GM12878 (cell line): Measurements from ENCODE around the gene PDE10A. TPM values are rescaled to one million over a fixed set of nuclear protein-coding genes. Genes with fewer than 3 reads are reported as not detected.

Source experiments
- ATAC-seq: fragments of 200-7000 bp; cut with Tn5 transposase; 3 replicates; pipeline ENCODE4 v1.9.1; 2020; ENCODE audit warnings: mild to moderate bottlenecking, moderate library complexity
- BruUV-seq: library from RNA; stranded (reverse); fragments of 400-500 nt; replicated peaks from 2 replicates; lab custom pipeline; 2021; lab: Mats Ljungman, UMichigan
- CTCF ChIA-PET: fragments of 300-600 bp; sonication (Branson Sonifier 250); formaldehyde crosslinking; extraction: SDS; loops from one replicate; lab custom pipeline; 2021; ENCODE audit warnings: inconsistent platforms; lab: Yijun Ruan, JAX
- POLR2A ChIA-PET: fragments of 350-600 bp; formaldehyde crosslinking; extraction: SDS; loops from one replicate; lab custom pipeline; 2021; ENCODE audit warnings: inconsistent platforms; lab: Charles Lee
- RAD21 ChIA-PET: fragments of 300-600 bp; sonication (Branson Sonifier 250); formaldehyde crosslinking; loops from one replicate; lab custom pipeline; 2023; ENCODE audit warnings: antibody characterized with exemption; ENCODE audit not compliant: unreplicated experiment; lab: Charles Lee
- SMC1A ChIA-PET: fragments of 300-600 bp; sonication (Branson Sonifier 250); formaldehyde crosslinking; loops from one replicate; lab custom pipeline; 2023; ENCODE audit not compliant: unreplicated experiment, uncharacterized antibody; lab: Charles Lee
- DNase-seq: peaks from one replicate; pipeline ENCODE4 v3.0.0-alpha.2; 2011; ENCODE audit warnings: low read depth, low spot score
- FAIRE-seq: peaks from 3 replicates; lab custom pipeline; 2011; peaks lifted over from hg19 to GRCh38; lab: Jason Lieb, UNC
- H2AFZ ChIP-seq: 2 replicates; pipeline ENCODE4 v1.6.0; 2011; ENCODE audit warnings: low read depth, low read length, control low read depth; ENCODE audit not compliant: control insufficient read depth
- H3K27ac ChIP-seq: 2 replicates; pipeline ENCODE4 v1.5.1; 2011; ENCODE audit warnings: control low read depth; ENCODE audit not compliant: control insufficient read depth, insufficient read depth
- H3K27me3 ChIP-seq, 2 experiments: replicated peaks in 1 of 2; 2 replicates each; pipeline versions ENCODE4 v1.6.0 to v1.6.1; 2011; ENCODE audit warnings: low read length in 1 of 2; ENCODE audit not compliant: control insufficient read depth in 2 of 2, insufficient read depth in 2 of 2
- H3K36me3 ChIP-seq, 2 experiments: 2 replicates each; pipeline ENCODE4 v1.5.1; 2011; ENCODE audit warnings: low read length in 1 of 2; ENCODE audit not compliant: control insufficient read depth in 2 of 2, insufficient read depth in 2 of 2
- H3K4me1 ChIP-seq: 2 replicates; pipeline ENCODE4 v1.6.1; 2011; ENCODE audit warnings: mild to moderate bottlenecking, low read length, moderate library complexity, mixed read lengths; ENCODE audit not compliant: control insufficient read depth, insufficient read depth
- H3K4me2 ChIP-seq: 2 replicates; pipeline ENCODE4 v1.6.0; 2011; ENCODE audit warnings: control low read depth; ENCODE audit not compliant: control insufficient read depth, insufficient read depth
- H3K4me3 ChIP-seq: fragments of 200-600 bp; sonication (generic); 2 replicates; pipeline ENCODE4 v1.5.1; 2016
- H3K79me2 ChIP-seq: 2 replicates; pipeline ENCODE4 v1.6.0; 2011; ENCODE audit warnings: low read length; ENCODE audit not compliant: control insufficient read depth, insufficient read depth
- H3K9ac ChIP-seq: 2 replicates; pipeline ENCODE4 v1.8.0; 2011; ENCODE audit warnings: low read length, control low read depth, mixed read lengths; ENCODE audit not compliant: control insufficient read depth, insufficient read depth
- H3K9me3 ChIP-seq: replicated peaks from 3 replicates; pipeline ENCODE4 v1.5.1; 2011; ENCODE audit warnings: mild to moderate bottlenecking, low read length; ENCODE audit not compliant: control insufficient read depth, insufficient read depth
- H4K20me1 ChIP-seq: 2 replicates; pipeline ENCODE4 v1.6.0; 2011; ENCODE audit not compliant: control insufficient read depth, insufficient read depth
- CBFB ChIP-seq: IDR thresholded peaks from 2 replicates; pipeline ENCODE4 v1.6.1; 2016; ENCODE audit warnings: antibody characterized with exemption, low read depth
- GATAD2B ChIP-seq: fragments of 450-650 bp; conservative IDR thresholded peaks from 2 replicates; pipeline ENCODE4 v1.6.1; 2017; ENCODE audit warnings: low read depth, mild to moderate bottlenecking, moderate library complexity
- JUND ChIP-seq: IDR thresholded peaks from 2 replicates; pipeline ENCODE4 v1.6.1; 2012; ENCODE audit warnings: low read depth, mild to moderate bottlenecking, low read length, improper control_type of control experiment, moderate library complexity
- RBBP5 ChIP-seq: fragments of 200-600 bp; sonication (generic); conservative IDR thresholded peaks from 2 replicates; pipeline ENCODE4 v1.6.1; 2016
- TAF1 ChIP-seq: IDR thresholded peaks from 2 replicates; pipeline ENCODE4 v1.6.1; 2011; ENCODE audit warnings: mild to moderate bottlenecking, low read depth, low read length, borderline replicate concordance
- ZBTB40 ChIP-seq: fragments of 450-650 bp; IDR thresholded peaks from 2 replicates; pipeline ENCODE4 v1.6.1; 2016; ENCODE audit warnings: mild to moderate bottlenecking, moderate library complexity, borderline replicate concordance
- WGBS: methylation state at CpG from one replicate; pipeline ENCODE4 v1.1.6; 2016; ENCODE audit warnings: low lambda C conversion rate; ENCODE audit not compliant: insufficient replicate concordance, insufficient coverage; ENCODE audit errors: missing lambda C conversion rate; 5-methylcytosine and 5-hydroxymethylcytosine counted together
- in situ Hi-C: fragments of 300-500 bp; cut with MboI; formaldehyde crosslinking; loops from 9 replicates; pipeline ENCODE4 v1.14.3; 2018; ENCODE audit warnings: mixed read lengths
- intact Hi-C: fragments of 100-400 bp; cut with micrococcal nuclease; formaldehyde crosslinking; loops from one replicate; pipeline ENCODE4 v1.14.2; 2022; ENCODE audit not compliant: unreplicated experiment
- polyA plus RNA-seq, 11 experiments: library from polyadenylated mRNA; depleted of rRNA in 4 of 11; unstranded in 6 of 11; stranded (reverse) in 5 of 11; fragments of >200 nt; fragmentation: Nextera tagmentation in 4 of 11; fragmentation: Illumina TruSeq in 1 of 11; extraction: Ambion mirVana in 4 of 11; extraction: Trizol in 1 of 11; gene quantifications; 1 replicate in 1 of 11; 2 replicates in 10 of 11; pipeline versions ENCODE4 v1.2.1 to v1.2.3, GENCODE V29; 2011 to 2016; ENCODE audit warnings: inconsistent platforms in 2 of 11, missing spikeins in 2 of 11, low read depth in 1 of 11
- total RNA-seq, 4 experiments: library from RNA; depleted of rRNA in 3 of 4; stranded (reverse); fragments of >200 nt in 3 of 4; fragmentation: Illumina TruSeq in 1 of 4; extraction: Trizol in 1 of 4; gene quantifications; 2 replicates each; pipeline versions ENCODE4 v1.2.1 to v1.2.3, GENCODE V29; 2013 to 2021

PDE10A gene
- total and polyA plus RNA-seq, 10 of the 15 experiments (the other 5 are each of a cell fraction or from before 2014, with no cell fraction given): under 0.01 to 1.3 (median 0.03) TPM; not detected in 2

- H3K4me1 ChIP-seq: no peaks in the 10 kb centered on the region
- no peaks in the 10 kb centered on the region for H3K9me3 ChIP-seq
- no peak overlapping the region for H3K4me3 ChIP-seq
- no peak overlapping the region for H3K9ac ChIP-seq
- ChIA-PET RAD21 (no interaction called here), SMC1A (interaction anchor here (1.5 kb wide), 1 partner anchor 21 kb away, joined by 3 read pairs; no protein-coding TSS in a partner anchor), POLR2A (no interaction called here), CTCF (interaction anchor here (2.2 kb wide), 1 partner anchor 16 kb away, joined by 13 read pairs; no protein-coding TSS in a partner anchor)
- no peak overlapping the region for H3K27ac ChIP-seq
- WGBS: 9% methylated on average over 3 of the region's 3 CpGs
- intact Hi-C loops (no loop called here), in situ Hi-C loops (no loop called here)
- FAIRE-seq (no peak), DNase-seq (no peak), ATAC-seq (no peak)
- H3K79me2 ChIP-seq: no peaks in the 10 kb centered on the region
- no peaks in the 10 kb centered on the region for H3K36me3 ChIP-seq
- TF ChIP-seq JUND: no peak
- no peak for TF ChIP-seq TAF1
- no peak for TF ChIP-seq GATAD2B
- no peak for TF ChIP-seq ZBTB40
- no peak for TF ChIP-seq CBFB
- TF ChIP-seq RBBP5: no peak
- H4K20me1 ChIP-seq: no peaks in the 10 kb centered on the region
- no peak overlapping the region for H2AFZ ChIP-seq
- H3K4me2 ChIP-seq: no peak overlapping the region
- BruUV-seq: no TSS peak
- no peaks in the 10 kb centered on the region for H3K27me3 ChIP-seq
These were observed 207.6 kb downstream of the PDE10A start for GRCh38 chr6:165455488-165455887.
